Sigmoid colon (tissue), 4 donors: ENCODE data around the gene ST6GALNAC2.

Experiments
- CTCF ChIP-seq, 4 experiments: fragments of 450-650 bp in 3 of 4; fragments of 200-600 bp in 1 of 4; IDR thresholded peaks; one replicate each; pipeline ENCODE4 v1.5.1; 2016 to 2019; ENCODE audit warnings: antibody characterized with exemption in 4 of 4, mild to moderate bottlenecking in 3 of 4, moderate library complexity in 2 of 4
- EP300 ChIP-seq, 4 donors: sonication (generic); formaldehyde crosslinking; IDR thresholded peaks; one replicate each; pipeline ENCODE4 v1.6.1; 2017; ENCODE audit warnings: antibody characterized with exemption in 4 of 4
- POLR2A ChIP-seq, 2 donors: fragments of 450-650 bp; IDR thresholded peaks; one replicate each; pipeline ENCODE4 v1.6.1; 2016; ENCODE audit warnings: antibody characterized with exemption in 2 of 2, mild to moderate bottlenecking in 2 of 2, moderate library complexity in 2 of 2

- TF ChIP-seq POLR2A (IDR thresholded peaks at IDR 0.05) (no peak), CTCF (IDR thresholded peaks at IDR 0.05) (no peak), EP300 (IDR thresholded peaks at IDR 0.05) (no peak)
Measured at GRCh38 chr17:76631821-76632565, 46.3 kb upstream of the ST6GALNAC2 start.
